Hypothalamus (tissue), 51 donors: ENCODE results near the gene YWHAB.
"Not testable (repeated sequence)": the region's sequence is repeated elsewhere in the genome, so short reads cannot be mapped to it uniquely, and the experiment has no call there.

ENCODE experiments used
- DNase-seq, 51 donors: peaks; one replicate each; lab custom pipeline; 2025; lab: John Stamatoyannopoulos, UW

The YWHAB gene

DNA sequence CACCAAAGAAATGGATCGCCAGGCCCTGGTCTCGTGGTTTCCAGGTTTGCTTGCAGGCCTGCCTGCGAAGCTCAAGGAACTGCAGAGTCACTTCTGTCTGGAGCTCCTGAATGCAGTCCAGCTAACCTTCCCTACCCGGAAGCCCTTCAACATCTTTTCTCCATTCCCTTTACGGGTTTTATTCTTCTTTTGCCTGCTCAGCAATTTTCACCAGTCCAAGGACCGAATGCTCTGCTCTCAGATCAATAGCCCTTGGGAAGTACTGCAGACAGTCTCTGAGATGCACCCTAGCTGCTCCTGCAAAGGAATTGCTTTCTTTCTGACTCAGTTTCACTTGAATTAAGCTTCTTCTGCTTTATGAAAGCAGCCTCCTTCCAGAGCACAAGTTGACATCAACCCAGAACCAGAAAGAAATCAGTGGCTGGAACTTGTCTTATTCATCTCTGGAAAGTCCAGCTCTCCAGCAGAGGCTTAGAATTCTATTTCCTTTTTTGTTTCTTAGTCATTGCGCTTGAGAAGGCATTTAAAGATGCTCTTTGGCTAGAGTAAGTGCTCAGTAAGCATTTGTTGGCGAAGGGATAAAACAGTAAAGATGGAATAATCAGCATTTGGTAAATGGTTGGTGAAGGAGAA lies 18.7 kb upstream of the YWHAB start:
- no peak for DNase-seq

DNA sequence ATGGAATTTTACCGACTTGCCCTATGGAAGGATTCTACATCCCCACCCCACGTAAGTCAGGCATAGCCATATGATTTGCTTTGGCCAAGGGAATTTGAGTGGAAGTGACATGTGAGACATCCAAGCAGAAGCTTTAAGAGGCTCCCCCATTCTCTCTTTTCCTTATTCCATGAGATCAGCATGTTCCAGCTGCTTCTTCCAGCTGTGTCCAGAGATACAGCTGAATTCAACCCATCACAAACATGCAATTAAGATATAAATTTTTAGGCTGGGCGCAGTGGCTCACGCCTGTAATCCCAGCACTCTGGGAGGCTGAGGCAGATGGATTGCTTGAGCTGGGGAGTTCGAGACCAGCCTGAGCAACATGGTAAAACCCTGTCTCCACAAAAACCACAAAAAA lies 16.0 kb upstream of the YWHAB start:
- DNase-seq, result no peak

DNA sequence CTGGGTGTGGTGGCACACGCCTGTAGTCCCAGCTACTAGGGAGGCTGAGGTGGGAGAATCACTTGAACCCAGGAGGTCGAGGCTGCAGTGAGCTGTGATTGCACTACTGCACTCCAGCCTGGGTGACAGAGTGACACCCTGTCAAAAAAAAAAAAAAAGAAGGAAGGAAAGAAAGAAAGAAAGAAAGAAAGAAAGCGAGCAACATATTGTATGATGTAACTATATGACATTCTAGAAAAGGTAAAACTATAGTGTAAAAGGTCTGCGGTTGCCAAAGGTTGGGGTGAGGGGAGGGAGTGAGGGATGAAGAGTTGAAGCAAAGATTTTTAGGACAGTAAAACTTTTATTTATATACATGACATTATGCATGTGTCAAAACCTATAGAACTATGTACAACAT lies 3.1 kb upstream of the YWHAB start:
- DNase-seq, result not testable (repeated sequence)

- no peak for DNase-seq
Measured at GRCh38 chr20:44883214-44883902, 2.1 kb upstream of the YWHAB start.

DNA sequence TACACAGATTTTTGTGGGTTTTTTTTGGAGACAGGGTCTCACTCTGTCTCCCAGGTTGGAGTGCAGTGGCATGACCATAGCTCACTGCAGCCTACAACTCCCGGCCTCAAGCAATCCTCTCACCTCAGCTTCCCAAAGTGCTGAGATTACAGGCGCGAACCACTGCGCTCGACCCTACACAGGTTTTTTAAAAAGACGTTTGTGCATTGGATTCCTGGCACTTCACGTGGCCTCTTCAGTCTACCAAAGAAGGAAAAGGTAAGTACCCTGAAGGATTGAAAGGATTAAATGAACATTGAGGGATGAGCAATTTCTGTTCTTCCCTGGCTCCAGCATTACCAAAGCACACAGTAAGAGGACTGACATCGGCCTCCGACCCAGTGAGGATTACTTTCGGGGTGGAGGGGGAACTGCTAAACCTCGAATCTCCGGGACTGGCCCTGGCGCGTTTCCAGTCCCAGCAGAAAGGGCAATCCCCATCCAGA lies 556 bp upstream of the YWHAB start:
- DNase-seq, result no peak

GRCh38 chr20:44886266-44886651 lies 754 bp downstream of the YWHAB start:
- peak in 1 of 51 donors; percentile 30 for DNase-seq

DNA sequence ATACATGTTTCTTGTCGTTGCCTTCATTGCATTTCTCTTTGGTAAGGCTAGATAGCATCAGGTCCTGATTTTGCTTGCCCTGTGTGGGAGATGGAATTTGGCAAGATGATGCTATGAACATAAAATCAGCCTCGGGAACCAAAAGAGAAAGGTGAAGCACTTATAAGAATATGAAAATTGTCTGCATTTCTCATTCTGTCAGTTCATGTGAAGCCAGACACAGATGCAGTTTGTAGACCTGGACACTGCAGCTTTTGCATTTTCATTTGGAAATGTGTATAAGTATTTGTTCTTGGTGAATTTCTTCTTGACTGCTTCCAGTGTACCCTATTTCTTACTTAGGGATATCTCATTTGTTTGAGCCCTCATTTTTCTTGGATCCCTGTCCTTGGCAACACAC lies 1.3 kb downstream of the YWHAB start:
- peak in 1 of 51 donors; percentile 30 for DNase-seq

DNA sequence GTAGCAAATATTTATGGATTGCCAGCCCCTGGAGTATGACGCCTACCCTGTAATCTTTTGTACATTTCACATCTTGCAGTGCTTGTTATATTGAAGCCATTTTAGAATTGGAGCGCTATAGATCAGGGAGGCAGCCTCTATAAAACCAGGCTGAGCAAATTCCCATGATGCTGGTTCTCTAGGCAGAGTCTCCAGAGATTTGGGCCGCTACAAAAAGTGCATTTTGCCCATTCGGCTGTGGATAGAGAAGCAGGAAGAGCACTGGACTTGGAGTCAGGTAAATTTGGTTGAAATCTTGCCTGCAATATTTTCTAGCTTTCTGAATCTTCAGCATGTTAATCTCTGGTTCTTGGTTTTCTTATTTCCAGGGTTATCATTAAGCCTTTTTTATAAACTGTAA lies 2.0 kb downstream of the YWHAB start:
- no peak for DNase-seq

DNA sequence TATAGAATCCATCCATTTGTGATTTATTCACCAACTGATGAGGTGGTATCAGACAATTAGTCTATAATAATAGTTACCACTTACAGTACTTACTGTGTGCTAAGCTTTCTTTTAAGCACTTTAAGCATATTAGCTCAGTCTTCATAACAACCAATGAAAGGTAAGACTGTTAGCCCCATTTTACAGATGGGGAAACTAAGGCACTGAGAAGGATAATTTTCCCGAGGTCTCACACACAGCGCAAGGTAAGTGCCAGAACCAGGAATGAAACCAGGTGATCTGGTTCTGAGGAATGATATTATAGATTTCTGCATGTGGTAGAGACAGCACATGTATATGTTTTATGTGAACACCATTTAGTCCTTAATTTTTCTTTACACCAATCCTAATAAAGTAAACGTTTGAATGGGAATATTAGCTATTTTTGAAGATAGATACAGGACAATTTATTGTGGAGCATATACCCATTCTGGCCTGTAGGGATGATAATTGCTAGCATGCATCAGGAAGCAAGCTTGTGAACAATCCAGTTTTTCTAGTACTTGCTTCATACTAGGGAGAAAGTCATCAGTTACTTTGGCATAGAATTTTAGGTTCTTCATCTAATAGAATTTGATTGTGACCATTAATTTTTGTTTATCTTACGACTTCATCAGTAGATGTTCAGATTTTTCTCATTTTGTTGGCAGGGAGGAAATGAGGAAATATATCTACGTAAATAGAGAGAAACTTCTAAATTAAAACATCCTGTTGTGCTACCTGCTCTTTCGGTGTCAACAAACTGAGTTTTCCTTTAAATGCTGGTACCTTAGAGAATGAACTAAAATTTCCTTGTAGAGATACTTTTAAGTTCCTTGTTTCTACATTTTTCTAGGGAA lies 3.0 kb downstream of the YWHAB start:
- DNase-seq, result no peak

DNA sequence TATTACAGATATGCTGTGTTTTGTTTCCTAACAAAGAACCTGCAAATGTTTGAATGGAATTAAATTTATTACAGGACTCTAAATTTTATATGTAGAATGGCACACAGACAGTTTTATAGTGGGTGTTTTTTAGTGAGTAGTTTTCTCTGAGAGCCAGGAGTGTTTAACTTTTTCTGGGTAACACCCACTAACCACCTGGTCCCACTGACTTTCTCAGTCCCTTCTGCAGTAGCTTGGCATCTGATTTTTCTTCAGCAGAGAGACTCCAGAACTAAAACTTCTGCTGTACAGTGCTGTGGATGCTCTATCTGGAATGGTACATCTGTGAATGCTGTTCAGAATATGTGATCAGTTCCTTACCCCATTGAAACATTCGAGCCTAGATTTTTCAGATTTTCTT lies 6.3 kb downstream of the YWHAB start:
- no peak for DNase-seq

GRCh38 chr20:44894959-44895358 lies 9.5 kb downstream of the YWHAB start:
- DNase-seq, result no peak

GRCh38 chr20:44896583-44896982 lies 11.1 kb downstream of the YWHAB start:
- no peak for DNase-seq

DNA sequence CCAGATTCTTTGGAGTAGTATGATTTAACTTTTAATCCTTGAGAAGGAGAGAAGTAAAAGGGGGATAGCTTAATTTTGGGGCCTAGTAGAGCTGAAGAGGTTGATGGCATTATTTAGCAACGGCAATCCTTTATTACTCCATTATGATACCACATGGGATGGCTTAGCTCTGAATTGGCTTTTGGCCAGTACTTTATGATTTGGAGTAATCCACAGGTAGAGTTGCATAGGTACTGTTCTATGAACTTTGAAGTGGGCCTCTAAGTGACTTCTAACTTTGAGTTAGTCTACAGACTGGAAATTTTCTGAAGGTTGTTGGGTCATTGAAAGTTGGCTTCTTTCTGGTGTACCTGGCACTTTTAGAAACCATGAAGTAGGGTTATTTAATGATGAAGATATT lies 11.6 kb downstream of the YWHAB start:
- DNase-seq, result no peak

- no peak for DNase-seq
Measured at GRCh38 chr20:44900231-44900854, 14.8 kb downstream of the YWHAB start.

GRCh38 chr20:44901974-44902373 lies 16.5 kb downstream of the YWHAB start:
- DNase-seq, result peak in 13 of 51 donors; percentile 6 to 47 (median 23)

DNA sequence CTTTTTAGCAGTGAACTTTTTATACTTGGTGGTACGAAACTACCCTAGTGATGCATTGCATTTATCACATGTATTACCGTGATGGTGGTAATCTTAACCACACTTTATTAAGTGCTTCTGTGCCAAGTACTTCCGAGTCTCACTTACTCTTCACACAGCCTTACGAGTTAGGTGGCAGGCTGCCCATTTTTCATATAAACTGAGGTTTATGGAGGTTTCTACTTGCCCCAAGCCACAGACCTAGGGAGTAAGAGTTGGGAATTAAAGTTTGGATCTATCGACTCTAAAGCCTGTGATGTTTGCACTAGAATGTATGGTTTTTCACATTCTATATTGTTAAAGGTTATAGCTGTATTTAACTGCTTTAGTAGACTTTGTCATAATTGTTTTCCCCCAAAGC lies 18.9 kb downstream of the YWHAB start:
- no peak for DNase-seq

GRCh38 chr20:44908987-44909871 lies 23.7 kb downstream of the YWHAB start:
- no peak for DNase-seq

DNA sequence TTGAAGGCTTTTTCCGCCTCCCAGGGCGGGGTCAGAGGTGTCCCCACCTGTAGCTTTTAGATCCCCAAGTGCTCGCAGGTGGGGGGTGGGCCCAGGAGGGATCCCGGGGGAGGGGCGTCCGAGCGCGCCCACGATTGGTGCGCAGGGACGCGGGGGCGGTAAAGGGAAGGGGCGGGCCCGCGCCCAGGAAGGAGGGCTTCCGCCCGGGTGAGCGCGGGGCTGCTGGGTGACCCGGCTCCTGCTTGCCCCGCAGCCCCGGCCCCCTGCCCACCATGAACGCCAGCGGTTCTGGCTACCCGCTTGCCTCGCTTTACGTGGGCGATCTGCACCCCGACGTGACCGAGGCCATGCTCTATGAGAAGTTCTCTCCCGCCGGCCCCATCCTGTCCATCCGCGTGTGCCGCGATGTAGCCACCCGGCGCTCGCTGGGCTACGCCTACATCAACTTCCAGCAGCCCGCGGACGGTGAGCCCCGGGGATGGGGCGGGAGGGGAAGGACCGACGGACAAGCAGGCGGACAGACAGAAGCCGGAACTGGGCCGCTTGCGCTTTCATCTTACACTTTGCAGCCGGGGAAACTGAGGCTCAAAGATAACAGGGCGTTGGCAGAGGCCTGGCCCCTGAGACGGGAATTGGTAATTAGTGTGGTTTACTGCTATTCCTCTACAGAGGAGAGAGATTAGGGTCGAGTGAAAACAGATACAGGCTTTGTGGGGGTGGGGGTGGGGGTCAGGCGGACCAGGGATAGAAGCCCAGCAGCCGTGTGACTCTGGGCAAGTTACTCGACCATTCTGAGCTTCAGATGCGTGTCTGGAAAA lies 24.6 kb downstream of the YWHAB start, which contains the start of gene PABPC1L:
Gene PABPC1L (plus strand): TSS at position 189 of the 818 bp plus-strand sequence. CDS start 84 bp downstream, at position 273.
- DNase-seq, result peak in 34 of 51 donors; percentile 5 to 61 (median 32)

DNA sequence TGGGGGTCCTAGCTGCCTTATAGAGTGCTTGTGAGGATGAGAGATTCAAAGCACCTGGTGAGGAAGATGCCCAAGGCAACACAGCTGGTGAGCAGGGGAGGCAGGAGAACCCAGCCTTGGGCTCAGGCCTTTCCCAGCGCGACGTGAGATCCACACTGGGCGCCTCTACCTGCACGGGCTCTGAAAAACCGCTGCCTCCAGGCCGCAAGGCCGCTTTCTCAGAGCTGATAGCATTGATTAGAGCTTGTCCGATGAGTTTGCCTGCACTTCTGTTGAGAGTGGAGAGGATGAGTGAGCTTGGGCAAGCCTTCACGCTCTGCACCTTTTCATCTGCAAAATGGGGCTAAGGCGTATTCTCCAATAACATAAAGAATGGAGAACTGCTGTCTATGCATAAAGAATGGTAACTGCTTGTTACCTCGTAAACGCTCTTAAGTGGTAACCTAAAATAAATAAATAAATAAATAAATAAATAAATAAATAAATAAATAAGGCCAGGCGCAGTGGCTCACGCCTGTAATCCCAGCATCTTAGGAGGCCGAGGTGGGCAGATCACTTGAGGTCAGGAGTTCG lies 25.3 kb downstream of the YWHAB start:
- DNase-seq, result no peak
